ENCODE results near the gene SP140.

GRCh38 chr2:230184727-230185578 lies 40.6 kb upstream of the SP140 start:
- TF ChIP-seq ERF (CRISPR knock-in tag; IDR thresholded peaks at IDR 0.05): no peak
- TF ChIP-seq EWSR1 (IDR thresholded peaks at IDR 0.05; ENCODE audit: borderline replicate concordance, low read depth, partially characterized antibody): no peak
- TF ChIP-seq RNF219 (CRISPR knock-in tag; IDR thresholded peaks at IDR 0.05): no peak
- TF ChIP-seq CTCF (IDR thresholded peaks at IDR 0.05 in 2 of 3, conservative IDR thresholded peaks at IDR 0.05 in 1 of 3; ENCODE audit: insufficient read depth in 2 of 3, low read depth in 1 of 3, low read length in 3 of 3): no peak
- no peak for TF ChIP-seq ETS1 (conservative IDR thresholded peaks at IDR 0.05; ENCODE audit: control insufficient read depth, low read depth, low read length)
- no peak for TF ChIP-seq MAFG (tag; conservative IDR thresholded peaks at IDR 0.05)
- no peak for TF ChIP-seq PHB2 (IDR thresholded peaks at IDR 0.05; ENCODE audit: low read depth)
- no peak for TF ChIP-seq CHD2 (IDR thresholded peaks at IDR 0.05; ENCODE audit: low read depth, low read length)
